Measurements from ENCODE around the gene FXYD7. TPM values are rescaled to one million over a fixed set of nuclear protein-coding genes. Genes with fewer than 3 reads are reported as not detected.
"Not testable (repeated sequence)": the region's sequence is repeated elsewhere in the genome, so short reads cannot be mapped to it uniquely, and the experiment has no call there.

FXYD7 gene
- total and polyA plus RNA-seq, 2 of the 4 experiments (the other 2 are of a cell fraction) = 0.31 TPM; not detected in 1

DNA sequence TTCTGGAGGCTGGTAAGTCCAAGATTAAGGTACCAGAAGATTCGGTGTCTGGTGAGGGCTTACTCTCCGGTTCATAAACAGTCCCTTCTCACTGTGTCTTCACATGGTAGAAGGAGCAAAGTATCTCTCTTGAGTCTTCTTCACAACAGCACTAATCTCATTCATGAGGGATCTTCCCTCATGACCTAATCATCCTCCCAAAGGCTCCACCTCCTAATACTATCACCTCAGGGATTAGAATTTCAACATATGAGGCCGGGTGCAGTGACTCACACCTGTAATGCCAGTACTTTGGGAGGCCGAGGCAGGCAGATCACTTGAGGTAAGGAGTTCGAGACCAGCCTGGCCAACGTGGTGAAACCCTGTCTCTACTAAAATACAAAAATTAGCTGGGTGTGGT lies 53.8 kb downstream of the FXYD7 start:
- POLR2A ChIA-PET (ENCODE audit: unreplicated experiment); H4K5ac ChIP-seq (ENCODE audit: low read depth, low read length); BruUV-seq (replicated peaks); H3K18ac ChIP-seq (ENCODE audit: low read depth, low read length); H2AK5ac ChIP-seq (ENCODE audit: low read depth, low read length); H3K27me3 ChIP-seq (ENCODE audit: control insufficient read depth, insufficient read depth, low read length); in situ Hi-C loops (cut with MboI; ENCODE audit: low sequenced_read_pairs); H3K9ac ChIP-seq (ENCODE audit: low read depth, low read length); dilution Hi-C loops (cut with HindIII; ENCODE audit: low sequenced_read_pairs, unreplicated experiment); H4K91ac ChIP-seq (ENCODE audit: insufficient read depth, low read depth, low read length); H3K36me3 ChIP-seq (ENCODE audit: control insufficient read depth, insufficient read depth, low read length); CTCF ChIA-PET; H3K56ac ChIP-seq (ENCODE audit: extremely low read depth, insufficient read depth, low read length); H2AFZ ChIP-seq (replicated peaks; ENCODE audit: low read length, poor library complexity); H2AK9ac ChIP-seq (replicated peaks; ENCODE audit: low read depth, low read length, poor library complexity); H3K4me3 ChIP-seq (ENCODE audit: insufficient read depth, low read depth, low read length); H3K4me2 ChIP-seq (ENCODE audit: low read depth, low read length); H3K9me3 ChIP-seq (ENCODE audit: control insufficient read depth, insufficient read depth, low read length); H3K9me1 ChIP-seq (ENCODE audit: insufficient read depth, low read length); H2BK5ac ChIP-seq (ENCODE audit: low read depth, low read length, poor library complexity, severe bottlenecking); H4K20me1 ChIP-seq (ENCODE audit: insufficient read depth, low read length); H2BK20ac ChIP-seq (ENCODE audit: low read depth, low read length); H3K4me1 ChIP-seq (ENCODE audit: control insufficient read depth, insufficient read depth, low read length); H2BK15ac ChIP-seq (ENCODE audit: low read depth, low read length); H3K23ac ChIP-seq (ENCODE audit: low read depth, low read length); H3K79me1 ChIP-seq (ENCODE audit: low read depth in 1 of 2, low read length in 2 of 2); H3K14ac ChIP-seq (replicated peaks; ENCODE audit: low read depth, low read length); ATAC-seq (ENCODE audit: low read depth); H3K4ac ChIP-seq (ENCODE audit: low read depth, low read length); H4K8ac ChIP-seq (ENCODE audit: low read depth in 2 of 2, low read length in 2 of 2); intact Hi-C loops (cut with micrococcal nuclease); H3K27ac ChIP-seq (ENCODE audit: insufficient read depth, low read length); DNase-seq; H2BK120ac ChIP-seq (ENCODE audit: low read depth, low read length): not testable (repeated sequence)
- no CpG with 5 or more reads among the region's 6 CpGs for WGBS, 2 experiments (ENCODE audit: extremely low coverage in 2 of 2, insufficient read length in 1 of 2)
